NCI-H2107 treated with DMSO at 0.1 percent for 48 hours (cell line): ENCODE data around the gene RIPOR1.

Source experiments
- DNase-seq: peaks from one replicate; lab custom pipeline; 2025; ENCODE audit not compliant: unreplicated experiment; lab: John Stamatoyannopoulos, UW

Gene RIPOR1

DNA sequence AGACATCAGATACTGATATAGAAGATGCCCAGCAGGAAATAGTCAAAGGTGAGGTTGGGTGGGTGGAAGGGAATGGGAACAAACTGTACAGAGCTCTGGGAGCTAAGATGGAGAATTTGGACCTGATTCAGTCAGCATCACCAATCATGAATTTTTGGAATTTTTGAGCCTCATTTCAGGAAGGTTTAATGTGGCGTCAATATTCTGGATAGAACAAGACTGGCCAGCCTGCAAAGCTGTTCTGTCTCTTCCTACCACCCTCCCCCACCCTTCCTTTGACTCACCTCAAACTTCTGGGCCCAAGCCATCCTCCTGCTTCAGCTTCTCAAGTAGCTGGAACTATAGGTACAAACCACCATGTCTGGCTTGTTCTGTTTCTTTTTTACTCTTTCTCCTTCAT is 66.3 kb downstream of the RIPOR1 start:
- no peak for DNase-seq
